Hematopoietic multipotent progenitor cell treated with erythropoietin and hydrocortisone succinate and interleukin-3 and kit ligand, for 4 days (in vitro differentiated cells): Measurements from ENCODE around the gene ITGB5.
A peak's percentile ranks its signal among the peaks of the same experiment; 100 is the strongest.
"Not testable (repeated sequence)": the region's sequence is repeated elsewhere in the genome, so short reads cannot be mapped to it uniquely, and the experiment has no call there.

Experiments
- DNase-seq: peaks from one replicate; pipeline ENCODE4 v3.0.0-alpha.2; 2015

Gene ITGB5

GRCh38 chr3:124786511-124787241 lies 100.5 kb downstream of the ITGB5 start:
- DNase-seq = peak; percentile 20

GRCh38 chr3:124785973-124786372 lies 101.2 kb downstream of the ITGB5 start:
- DNase-seq = no peak

- DNase-seq = peak; percentile 54
Observed at GRCh38 chr3:124784686-124785382, 102.3 kb downstream of the ITGB5 start.

DNA sequence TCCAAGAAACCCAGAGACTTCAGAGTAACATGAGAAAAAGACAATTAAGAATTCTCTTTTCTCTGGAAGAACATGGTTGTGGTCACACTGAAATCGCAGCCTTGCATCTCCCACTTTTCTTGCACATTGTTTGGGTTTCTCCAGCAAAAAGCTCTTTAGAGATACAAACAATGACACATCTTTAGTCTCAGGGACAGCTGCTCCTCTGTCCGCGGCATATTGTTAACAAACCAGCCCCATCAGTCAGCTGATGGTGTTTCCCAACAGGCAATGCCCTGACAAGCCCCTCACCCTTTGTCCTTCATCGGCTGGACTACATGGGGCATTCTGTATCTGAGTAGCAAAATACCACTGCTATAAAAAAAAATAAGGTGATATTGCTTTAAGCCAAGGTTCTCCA lies 103.5 kb downstream of the ITGB5 start:
- DNase-seq = no peak

- DNase-seq = not testable (repeated sequence)
Observed at GRCh38 chr3:124782377-124782712, 104.8 kb downstream of the ITGB5 start.

DNA sequence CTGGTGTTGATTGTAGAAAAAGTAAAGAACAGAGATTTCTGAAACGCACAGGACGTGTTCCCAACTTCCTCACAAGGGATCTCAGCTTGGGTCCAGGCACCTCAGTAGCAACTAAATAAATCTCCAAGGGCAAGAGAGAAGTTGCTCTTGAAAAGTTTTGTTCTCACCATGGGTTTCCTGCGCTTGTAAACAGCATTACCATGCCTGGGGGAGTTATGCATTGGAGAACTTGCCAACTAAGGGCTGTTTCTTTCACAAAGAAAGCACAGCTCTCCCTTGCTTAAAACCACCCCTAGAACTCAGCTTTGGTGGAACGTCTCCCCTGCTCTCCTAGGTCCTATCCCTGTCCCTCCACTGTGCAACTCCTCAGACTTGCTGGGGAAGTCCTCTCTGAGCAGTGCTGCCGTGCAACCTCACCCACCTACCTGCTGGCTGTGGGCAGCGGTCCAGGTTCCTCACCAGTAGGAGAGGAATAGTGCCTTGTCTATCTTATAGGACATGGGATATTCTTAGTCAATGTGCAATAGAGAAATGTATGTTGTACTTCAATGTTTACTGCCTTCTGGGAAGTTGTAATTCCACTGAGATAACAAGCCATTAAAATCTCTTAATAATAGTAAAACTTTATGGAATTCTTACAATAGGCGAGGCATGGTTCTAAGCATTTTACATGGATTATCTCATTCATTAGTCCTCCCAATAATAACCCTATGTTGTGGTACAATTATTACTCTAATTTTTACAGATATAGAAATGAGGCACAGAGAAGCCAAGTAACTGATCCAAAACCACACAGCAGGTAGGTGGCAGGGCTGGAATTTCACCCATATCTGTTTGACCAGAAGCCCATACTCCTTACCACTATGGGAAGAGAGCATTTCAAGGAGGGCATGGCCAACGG lies 105.4 kb downstream of the ITGB5 start:
- no peak for DNase-seq

DNA sequence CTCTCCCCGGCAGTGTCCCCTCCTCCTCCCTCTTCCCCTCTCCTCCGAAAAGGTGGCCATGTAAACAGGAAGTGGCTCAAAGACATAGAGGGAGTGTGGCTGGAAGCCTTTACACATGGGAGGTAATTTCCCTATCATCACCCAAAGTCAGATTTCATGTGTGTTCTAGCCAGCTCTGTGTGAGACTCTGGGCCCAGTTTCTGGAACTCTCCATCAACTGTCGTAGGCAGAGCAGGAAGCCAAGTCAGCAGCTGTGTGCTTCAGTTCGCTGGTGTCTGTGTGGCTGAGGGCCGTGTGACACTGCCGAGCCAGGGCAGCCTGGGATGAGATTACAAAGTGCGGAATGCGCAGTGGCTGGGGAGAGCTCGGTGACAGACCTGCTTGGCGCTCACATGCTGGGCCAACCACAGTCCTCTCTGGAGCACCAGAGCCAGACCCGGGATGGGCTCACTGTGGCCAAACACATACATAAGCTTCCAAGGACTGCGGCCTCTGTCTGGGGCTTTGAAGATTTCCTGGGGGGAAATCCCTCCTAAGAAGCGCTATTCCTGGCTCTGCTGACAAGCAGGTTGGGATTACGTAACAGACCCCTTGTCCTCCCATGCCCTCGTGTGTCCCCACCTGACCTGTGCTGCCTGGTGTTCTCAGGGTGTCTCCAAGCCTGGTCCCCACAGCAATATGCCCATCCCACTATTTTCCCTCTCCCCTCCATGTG lies 106.2 kb downstream of the ITGB5 start:
- DNase-seq = peak; percentile 15

DNA sequence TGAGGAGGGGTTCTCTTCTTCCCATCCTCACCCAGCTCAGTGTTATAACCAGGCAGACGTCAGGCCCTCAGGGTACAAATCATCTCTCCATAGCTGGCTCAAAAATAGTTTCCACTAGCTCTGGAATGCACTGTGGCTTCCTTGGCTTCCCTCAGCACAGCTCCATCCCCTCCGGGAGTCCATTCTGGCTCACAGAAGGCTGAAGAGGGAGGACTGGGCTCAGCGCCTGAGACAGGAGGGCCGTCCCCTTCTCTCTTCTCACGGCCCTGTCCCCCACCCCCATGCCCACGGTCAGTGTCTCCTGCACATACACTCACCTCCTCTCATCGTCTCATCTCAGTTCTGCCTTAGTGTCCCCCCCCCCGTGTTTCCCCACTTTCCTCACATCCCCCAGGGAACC lies 106.8 kb downstream of the ITGB5 start:
- DNase-seq = no peak

GRCh38 chr3:124779751-124780191 lies 107.4 kb downstream of the ITGB5 start:
- DNase-seq = no peak

DNA sequence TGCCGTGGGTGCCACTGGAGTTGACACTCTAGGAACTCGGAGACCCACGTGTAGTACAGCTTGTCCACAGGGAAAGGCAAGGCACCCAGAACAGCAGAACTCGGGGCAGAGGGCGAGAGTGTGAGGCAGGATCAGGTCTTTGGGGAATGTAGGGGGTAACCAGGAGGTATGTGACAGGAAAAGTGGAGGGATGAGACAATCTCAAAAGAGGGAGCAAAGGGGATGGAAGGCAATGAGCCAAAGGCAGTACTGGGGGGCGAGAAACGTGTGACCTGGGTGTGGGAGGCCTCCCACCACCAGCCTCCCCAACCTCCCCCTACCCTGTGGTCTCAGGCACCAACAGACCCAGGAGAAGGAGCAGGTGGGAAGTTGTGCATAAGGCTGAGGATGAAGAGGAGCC lies 108.0 kb downstream of the ITGB5 start:
- DNase-seq = no peak

DNA sequence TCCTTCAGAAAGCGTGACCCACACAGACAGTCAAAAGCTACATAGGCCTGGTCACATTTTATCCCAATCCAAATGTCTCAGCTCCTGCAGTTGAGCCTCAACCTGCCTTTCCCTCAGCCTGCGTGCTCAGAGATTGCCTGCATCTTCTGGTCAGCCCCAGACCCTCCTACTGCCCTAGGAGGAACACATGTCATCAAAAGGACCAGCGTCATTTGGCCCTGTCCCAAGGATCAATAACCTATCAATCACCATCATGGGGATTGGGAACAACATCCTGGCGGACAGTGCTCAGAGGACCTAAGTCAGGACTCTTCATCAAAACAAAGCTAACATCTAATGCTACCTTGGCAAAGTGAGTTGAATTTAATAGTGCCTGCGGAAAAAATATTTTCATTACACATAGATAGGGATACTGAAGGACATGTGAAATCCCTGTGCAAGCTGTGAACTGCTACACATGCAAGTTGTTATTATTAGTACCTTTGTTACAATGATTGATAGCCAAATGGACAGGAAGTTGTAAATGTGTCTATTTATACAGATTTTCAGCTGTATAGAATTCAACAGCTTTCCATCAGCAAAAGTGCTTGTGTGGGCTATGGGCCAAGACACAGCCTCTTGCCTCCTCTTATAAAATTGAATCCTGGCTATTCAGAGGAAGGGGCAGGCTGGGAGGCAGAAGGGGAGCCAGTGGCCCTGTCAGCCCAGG lies 109.2 kb downstream of the ITGB5 start:
- DNase-seq = no peak

- DNase-seq = no peak
Observed at GRCh38 chr3:124776856-124777255, 110.3 kb downstream of the ITGB5 start.

DNA sequence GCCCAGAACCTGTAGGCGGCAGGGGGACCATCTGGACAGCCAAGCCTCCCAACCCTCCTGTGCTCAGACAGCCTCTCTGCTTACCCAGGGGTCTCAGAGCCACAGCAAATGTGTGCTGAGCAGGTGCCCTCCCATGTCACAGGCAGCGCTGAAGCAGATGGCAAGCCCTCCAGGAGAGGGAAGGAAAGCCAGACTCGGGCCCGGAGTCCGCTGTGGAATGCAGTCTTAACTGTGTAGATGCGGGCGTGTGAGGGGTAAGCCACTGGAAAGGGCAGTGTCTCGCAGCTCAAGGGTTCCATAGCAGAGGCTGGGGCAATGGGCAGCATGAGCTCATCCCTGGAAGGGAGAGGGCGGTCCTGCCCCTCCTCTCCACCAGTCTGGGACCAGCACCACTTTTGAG lies 111.3 kb downstream of the ITGB5 start:
- DNase-seq = no peak

DNA sequence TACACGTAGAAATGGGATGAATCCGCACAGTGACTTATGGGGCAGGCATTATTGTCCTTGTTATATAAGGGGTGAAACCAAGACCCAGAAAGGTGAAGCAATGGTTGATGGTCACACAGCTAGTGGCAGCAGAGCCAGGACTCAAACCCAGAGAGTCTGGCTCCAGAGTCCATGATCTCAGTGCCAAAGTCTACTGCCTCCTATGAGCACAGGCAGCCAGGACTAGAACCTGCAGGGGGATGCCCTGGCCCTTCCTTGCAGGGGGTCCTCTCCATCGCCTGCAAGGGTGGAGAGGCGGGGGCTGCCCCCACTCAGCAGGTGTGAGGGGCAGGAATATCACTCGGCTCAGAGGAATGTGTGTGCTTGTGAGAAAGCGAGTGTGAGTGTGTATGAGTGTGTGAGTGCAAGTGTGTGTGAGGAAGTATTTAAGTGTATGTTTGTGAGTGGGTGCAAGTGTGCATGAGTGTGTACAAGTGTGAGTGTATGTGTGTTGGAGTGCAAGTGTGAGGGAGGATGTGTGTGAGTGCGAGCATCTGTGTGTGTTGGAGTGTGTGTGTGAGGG lies 112.2 kb downstream of the ITGB5 start:
- no peak for DNase-seq

DNA sequence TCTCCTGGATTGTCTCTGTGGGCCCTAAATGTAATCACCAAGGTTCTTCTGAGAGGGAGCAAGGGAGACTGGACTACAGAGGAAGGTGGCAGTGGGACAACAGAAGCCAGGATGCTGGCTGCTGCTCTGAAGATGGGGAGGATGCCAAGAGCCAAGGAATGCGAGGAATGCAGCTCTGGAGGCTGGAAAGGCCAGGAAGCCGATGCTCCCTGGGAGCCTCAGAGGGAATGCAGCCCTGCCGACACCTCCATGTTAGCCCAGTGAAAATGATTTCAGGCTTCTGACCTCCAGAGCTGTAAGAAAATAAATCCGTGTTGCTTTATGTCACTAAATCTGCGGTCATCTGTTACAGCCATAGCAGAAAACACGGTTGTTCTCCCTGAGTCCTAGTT lies 112.8 kb downstream of the ITGB5 start:
- no peak for DNase-seq

GRCh38 chr3:124773351-124774326 lies 113.5 kb downstream of the ITGB5 start:
- no peak for DNase-seq

DNA sequence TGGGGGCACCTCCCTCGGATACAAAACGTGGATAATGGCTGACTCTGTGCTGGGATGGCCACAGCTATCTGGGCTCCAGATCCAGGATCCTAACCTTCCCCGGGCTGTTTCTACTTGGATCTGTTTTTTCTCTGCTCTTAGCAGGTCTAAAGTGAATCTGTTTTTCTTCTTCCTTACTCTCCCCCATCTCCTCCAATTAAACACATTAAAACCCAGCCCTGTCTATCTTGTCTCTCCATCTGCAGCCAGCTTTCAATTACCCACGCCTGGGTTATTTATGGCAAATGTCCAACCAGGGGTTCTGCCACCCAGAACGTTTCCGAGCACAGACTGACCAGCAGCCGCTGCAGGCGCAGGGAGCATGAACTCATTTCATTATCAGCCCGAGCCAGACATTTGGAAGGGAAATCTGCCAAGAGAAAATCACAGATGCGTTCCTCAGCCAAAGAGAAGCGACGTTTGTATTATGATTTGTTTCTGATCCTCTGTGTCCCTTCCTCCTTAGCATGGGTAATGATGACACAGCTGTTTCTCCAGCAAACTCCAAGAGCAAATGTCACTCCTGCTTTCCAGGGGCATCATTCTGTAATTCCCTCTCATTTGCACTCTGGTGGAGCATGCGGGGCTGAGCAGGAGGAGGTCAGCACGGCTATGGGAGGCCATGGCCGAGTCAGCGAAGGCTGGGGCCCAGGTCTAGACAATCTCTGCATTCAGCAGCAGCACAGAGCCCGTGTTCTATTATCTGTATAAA lies 114.9 kb downstream of the ITGB5 start:
- DNase-seq = peak; percentile 94

GRCh38 chr3:124771083-124771445 lies 116.1 kb downstream of the ITGB5 start:
- DNase-seq = no peak

- no peak for DNase-seq
Observed at GRCh38 chr3:124770336-124771082, 116.7 kb downstream of the ITGB5 start.
